Measurements from ENCODE around the gene ENTPD5.
"Not testable (repeated sequence)": the region's sequence is repeated elsewhere in the genome, so short reads cannot be mapped to it uniquely, and the experiment has no call there.

The ENTPD5 gene

GRCh38 chr14:74005664-74006063, 13.4 kb downstream of the ENTPD5 start:
- DNase-seq: not testable (repeated sequence)

GRCh38 chr14:73998726-73999125, 20.4 kb downstream of the ENTPD5 start:
- DNase-seq: no peak

DNA sequence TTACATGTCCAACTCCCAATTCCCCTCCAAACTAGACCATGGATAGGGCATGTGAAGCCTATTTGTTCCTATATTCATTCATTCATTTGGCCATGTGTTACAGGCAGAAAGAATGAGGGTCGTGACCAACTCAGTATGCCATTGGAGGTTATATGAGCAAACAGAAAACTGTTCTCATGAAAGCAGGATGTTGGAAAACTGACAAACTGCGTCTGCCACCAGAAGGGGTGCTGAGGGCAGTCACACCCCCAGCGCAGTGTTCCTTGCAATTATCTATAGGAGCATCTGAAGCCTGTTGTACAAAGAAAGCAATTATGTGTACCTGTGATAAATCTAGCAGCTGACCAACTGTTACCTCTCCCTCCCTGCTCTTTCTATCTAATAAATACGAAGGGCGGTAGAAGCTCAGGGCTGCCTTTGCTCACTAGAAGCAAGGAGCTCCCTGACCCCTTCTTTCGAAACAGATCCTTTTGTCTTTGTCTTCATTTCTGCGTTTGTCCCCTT, 21.1 kb downstream of the ENTPD5 start:
- DNase-seq: no peak

- no peak for DNase-seq
Measured at GRCh38 chr14:73997108-73997943, 21.8 kb downstream of the ENTPD5 start.

DNA sequence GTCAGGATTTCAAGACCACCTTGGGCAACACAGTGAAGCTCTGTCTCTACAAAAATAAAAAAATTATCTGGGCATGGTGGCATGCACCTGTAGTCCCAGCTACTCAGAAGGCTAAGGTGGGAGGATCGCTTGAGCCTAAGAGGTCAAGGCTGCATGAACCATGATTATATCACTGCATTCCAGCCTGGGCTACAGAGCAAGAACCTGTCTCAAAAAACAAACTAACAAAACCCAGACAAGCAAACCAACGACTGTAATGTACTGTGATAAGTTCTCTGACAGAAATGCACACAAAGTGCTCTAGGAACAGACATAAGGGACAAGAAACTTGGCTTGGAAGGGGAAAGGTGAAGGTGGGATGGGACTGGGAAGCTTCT, 22.4 kb downstream of the ENTPD5 start:
- DNase-seq: no peak

GRCh38 chr14:73995977-73996378, 23.1 kb downstream of the ENTPD5 start:
- no peak for DNase-seq

DNA sequence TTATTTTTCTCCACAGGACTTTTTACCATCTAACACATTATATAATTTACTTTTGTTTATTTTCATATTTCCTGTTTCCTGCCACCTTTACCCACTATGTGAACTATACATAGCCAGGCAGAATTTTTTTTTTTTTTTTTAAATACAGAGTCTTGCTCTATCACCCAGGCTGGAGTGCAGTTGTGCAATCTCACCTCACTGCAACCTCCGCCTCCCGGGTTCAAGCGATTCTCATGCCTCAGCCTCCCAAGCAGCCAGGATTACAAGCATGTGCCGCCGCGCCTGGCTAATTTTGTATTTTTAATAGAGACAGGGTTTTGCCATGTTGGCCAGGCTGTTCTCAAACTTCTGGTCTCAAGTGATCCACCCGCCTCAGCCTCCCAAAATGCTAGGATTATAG, 24.2 kb downstream of the ENTPD5 start:
- not testable (repeated sequence) for DNase-seq

GRCh38 chr14:73991092-73991491, 28.0 kb downstream of the ENTPD5 start:
- no peak for DNase-seq

DNA sequence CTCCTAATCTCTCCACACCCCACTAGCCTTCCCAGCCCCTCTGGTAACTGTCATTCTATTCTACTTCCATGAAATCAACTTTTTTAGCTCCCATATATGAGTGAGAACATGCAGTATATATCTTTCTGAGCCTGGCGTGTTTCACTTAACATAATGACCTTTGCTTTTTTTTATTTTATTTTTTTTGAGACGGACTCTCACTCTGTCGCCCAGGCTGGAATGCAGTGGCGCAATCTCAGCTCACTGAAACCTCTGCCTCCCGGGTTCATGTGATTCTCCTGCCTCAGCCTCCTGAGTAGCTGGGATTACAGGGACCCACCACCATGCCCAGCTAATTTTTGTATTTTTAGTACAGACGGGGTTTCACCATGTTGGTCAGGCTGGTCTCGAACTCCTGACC, 30.4 kb downstream of the ENTPD5 start:
- DNase-seq: not testable (repeated sequence)

DNA sequence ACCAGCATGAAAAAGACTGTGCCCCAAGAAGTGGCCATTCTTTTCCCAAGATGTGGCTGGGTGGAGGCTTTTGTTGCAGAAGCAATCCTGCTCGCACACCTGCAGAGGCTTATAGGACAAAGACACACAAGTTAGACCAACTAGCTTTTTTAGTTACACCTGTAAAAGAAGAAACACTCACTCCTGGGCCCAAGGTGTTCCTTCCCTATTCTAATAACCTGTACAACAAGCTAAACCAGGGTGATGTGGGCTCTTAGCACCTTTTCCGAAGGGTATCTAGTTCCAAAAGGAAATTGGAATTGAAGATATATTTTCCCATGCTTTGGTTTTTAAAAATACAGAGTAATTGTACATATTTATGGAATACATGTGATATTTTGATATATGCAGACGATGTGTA, 31.0 kb downstream of the ENTPD5 start:
- DNase-seq: no peak

DNA sequence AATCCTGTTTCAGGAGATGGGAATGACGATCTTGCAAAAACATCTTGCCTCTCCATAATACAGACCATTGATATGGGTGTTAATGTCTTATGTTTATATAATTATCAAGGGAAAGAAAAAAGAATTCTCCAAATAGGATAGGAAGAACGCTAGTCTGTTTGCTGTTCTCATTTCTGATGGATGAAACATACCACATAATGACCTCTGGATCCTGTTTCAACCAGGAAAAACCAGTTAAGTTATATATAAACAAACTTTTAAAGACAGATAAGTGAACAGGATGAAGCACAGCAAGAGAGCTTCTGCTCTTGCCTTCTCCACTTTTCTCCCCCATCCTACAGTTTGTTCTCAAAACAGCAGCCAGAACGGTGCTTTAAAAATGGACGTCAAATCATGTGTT, 41.2 kb downstream of the ENTPD5 start:
- DNase-seq: no peak

DNA sequence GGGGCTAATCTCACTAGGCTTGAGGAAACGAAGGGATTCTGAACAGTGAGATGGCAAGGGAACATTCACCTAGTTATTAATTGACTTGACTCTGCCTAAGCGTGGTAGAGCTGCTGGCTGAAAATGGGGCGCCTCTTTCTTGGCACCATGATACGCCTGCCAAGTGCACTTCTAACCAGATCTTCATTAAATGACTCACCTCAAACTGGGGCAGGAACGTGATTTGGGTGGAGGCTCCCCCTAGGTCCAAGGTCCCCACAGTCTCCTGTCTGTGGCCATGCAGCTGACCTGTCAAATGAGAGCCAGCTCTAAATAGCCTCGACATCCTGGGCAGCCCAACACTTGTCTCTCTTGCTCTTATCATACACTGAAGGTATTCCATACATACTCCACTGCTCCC, 43.0 kb downstream of the ENTPD5 start:
- no peak for DNase-seq

DNA sequence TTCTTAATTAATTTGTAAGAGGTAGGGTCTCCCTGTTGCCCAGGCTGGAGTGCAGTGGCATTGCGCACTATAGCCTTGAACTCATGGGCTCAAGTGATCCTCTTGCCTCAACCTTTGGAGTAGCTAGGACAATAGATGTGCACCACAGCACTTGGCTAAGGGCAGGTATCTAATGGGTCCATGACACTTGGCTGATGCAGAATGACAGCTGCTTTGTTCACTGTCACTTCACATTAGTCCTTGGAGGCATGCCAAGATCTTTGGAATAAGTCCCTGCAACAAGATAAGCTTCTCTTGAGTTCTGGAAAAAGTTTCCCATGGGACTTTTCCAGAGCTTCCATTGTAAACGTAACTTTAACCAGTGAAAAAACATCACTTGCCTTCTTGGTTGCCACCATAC, 45.6 kb downstream of the ENTPD5 start:
- DNase-seq: no peak

DNA sequence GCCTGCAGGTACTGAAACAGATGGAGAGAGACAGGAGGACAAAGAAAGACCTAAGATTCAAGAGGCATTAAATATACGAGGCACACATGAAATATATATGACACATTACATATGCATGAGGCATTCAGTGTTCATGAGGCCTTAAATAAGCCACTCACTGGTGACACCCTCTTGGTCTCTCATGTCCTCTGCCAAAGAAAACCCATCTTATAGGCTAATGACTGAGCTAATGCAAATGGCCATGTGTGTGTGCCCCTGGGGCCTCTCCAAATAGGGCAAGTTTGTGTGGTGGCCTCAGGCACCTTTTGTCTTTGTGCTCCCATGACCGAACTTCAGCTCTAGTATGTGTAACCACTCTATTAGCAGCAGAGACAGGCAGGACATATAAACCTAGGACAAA, 50.2 kb downstream of the ENTPD5 start:
- no peak for DNase-seq

- DNase-seq: no peak
Measured at GRCh38 chr14:73965216-73965615, 53.9 kb downstream of the ENTPD5 start.

DNA sequence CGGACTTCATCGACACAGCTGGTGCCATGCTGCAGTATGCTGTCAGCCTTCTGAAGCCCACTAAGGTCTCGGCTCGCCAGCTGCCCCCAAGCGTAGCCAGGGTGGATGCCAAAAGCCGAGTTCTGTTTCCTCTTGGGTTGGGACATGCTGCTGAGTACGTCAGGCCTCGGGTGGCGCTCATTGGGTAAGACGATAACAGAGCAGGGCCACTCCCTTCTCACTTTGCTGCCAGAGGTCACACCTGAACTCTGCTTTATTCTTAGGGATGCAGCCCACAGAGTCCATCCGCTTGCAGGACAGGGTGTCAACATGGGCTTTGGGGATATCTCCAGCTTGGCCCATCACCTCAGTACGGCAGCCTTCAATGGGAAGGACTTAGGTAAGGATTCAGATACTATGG, 57.9 kb downstream of the ENTPD5 start:
- no peak for DNase-seq

DNA sequence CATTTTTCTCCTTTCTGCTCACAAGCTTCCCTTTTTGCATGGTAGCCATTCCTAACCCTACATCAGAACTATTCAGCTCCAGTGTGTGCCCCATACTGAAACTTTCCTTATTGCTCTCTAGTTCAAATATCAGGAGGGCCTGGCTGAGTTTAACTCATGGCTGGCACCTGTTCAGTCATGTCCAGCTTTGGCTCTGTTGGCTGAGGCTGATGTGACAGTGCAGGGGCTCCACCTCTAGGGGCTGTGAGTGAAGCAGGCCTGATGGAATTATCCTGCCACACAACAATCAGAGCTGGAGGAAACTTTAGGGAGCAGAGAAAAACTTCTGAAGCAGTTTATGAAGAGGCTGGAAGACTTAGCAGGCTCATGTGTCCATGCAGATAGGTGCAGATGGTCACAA, 60.5 kb downstream of the ENTPD5 start:
- no peak for DNase-seq

DNA sequence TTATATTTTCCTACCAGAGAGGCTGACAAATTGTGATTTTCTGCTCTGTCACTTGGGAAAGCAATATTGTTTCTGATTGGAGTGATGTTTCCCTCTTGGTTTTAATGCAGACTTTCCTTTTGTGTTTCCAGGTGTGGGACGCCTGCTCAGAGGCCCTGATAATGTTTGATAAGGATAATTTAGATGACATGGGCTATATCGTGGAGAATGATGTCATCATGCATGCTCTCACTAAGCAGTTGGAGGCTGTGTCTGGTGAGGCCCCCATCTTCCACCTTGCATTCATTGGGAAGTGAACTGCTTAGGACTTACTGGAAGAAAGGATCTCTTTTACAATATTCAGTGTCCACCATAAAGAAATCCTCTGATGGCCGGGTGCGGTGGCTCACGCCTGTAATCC, 63.4 kb downstream of the ENTPD5 start:
- no peak for DNase-seq

DNA sequence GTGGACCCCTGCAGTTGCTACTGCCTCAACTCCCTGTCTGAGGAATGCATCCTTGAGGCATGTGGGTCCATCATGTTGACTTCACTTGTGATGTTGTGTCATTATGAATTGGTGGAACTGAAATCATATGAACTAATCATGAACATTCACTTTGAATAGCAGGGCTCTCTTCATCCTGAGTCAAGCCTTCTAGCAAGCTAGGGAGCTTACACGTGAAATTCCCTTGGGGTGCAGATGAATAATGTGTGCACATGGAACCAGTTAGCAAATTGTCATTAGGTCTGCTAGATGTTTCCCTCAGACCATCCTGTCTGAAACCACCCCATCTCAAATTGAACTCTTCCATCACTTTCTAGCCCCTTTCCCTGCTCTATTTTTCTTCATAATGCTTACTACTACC, 65.4 kb downstream of the ENTPD5 start:
- no peak for DNase-seq

- peak; percentile 81 for DNase-seq
Measured at GRCh38 chr14:73949752-73950734, 69.0 kb downstream of the ENTPD5 start, which contains the start of the genes COQ6 and FAM161B. COQ6 (plus strand) TSS chr14:73950302; CDS start chr14:73950333, 31 bp downstream. FAM161B (minus strand) TSS chr14:73950094; CDS start chr14:73950026, 68 bp downstream.

GRCh38 chr14:73945159-73945670, 73.9 kb downstream of the ENTPD5 start:
- DNase-seq: no peak

DNA sequence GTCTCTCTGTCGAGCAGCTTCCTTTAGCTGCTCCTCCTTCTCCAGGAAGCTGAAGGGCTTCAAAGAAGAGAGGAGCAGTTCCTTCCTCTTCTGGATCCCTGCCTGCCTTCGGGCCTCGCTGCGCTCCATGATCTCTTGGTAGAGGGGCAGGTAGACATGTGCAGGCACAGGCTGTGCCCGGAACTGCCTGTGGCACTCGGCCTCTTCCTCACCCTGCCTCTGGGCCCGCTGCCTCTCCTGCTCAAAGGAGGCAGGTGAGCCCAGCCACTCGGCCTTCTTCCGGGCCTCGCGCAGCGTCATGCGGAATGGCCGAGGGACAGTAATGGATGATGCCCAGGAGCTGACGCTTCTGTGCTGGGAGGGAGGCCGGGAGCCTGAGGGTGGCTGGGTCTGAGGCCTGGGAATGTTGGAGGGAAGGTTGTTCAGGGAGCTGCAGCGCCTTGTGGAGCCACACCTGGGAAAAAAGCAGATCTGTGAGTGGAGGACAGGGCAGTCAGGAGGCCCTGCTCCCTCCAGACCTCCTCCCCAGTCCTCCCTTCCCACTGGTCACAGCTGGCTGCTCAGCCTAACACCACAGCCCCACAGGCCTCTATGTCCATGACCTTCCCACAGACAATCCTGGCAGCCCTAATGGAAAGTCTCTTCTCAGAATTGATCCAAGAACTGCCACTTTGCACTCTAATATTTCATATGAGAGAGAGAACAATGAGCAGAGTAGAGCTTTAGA, 74.5 kb downstream of the ENTPD5 start:
- DNase-seq: no peak

- DNase-seq: no peak
Measured at GRCh38 chr14:73943083-73943482, 76.0 kb downstream of the ENTPD5 start.
